GM20000 (cell line): ENCODE results near the gene HTR1D.

ENCODE experiments used
- DNase-seq: peaks from one replicate; pipeline ENCODE4 v3.0.0; 2012; ENCODE audit warnings: low spot score
- CTCF ChIP-seq: IDR thresholded peaks from 2 replicates; pipeline ENCODE4 v1.5.1; 2012; ENCODE audit warnings: mild to moderate bottlenecking, control low read depth; ENCODE audit errors: extremely low read depth, missing control alignments

The HTR1D gene

GRCh38 chr1:23169727-23170335 is 47.5 kb downstream of the HTR1D start:
- TF ChIP-seq CTCF, result no peak

GRCh38 chr1:23169195-23169575 is 48.1 kb downstream of the HTR1D start:
- TF ChIP-seq CTCF, result no peak
- no peak for DNase-seq

More at GRCh38 chr1:23169727-23170335, 47.5 kb downstream of the HTR1D start:
- peak; percentile 49 for DNase-seq

GRCh38 chr1:23168445-23169194 is 48.7 kb downstream of the HTR1D start, which contains the start of gene LUZP1:
Gene LUZP1 (minus strand): TSS chr1:23168856.
- DNase-seq, result peak; percentile 97
- TF ChIP-seq CTCF, result no peak

GRCh38 chr1:23168079-23168444 is 49.2 kb downstream of the HTR1D start:
- peak; percentile 79 for DNase-seq
- TF ChIP-seq CTCF, result no peak

- no peak for TF ChIP-seq CTCF
- DNase-seq, result peak; percentile 70
Measured at GRCh38 chr1:23167353-23168078, 49.8 kb downstream of the HTR1D start.

- TF ChIP-seq CTCF, result no peak
- DNase-seq, result no peak
Measured at GRCh38 chr1:23166854-23167253, 50.4 kb downstream of the HTR1D start.

- no peak for TF ChIP-seq CTCF
- no peak for DNase-seq
Measured at GRCh38 chr1:23163395-23163794, 53.9 kb downstream of the HTR1D start.
